K562 (cell line): Measurements from ENCODE around the gene POLD4. TPM values are rescaled to one million over a fixed set of nuclear protein-coding genes. Genes with fewer than 3 reads are reported as not detected.

Source experiments
- CAMTA2 ChIP-seq: fragments of 250-450 bp; sonication (Bioruptor Pico); conservative IDR thresholded peaks from 2 replicates; pipeline ENCODE4 v1.5.1; 2022
- EP400 ChIP-seq: fragments of 450-650 bp; IDR thresholded peaks from 2 replicates; pipeline ENCODE4 v1.6.1; 2017; ENCODE audit warnings: antibody characterized with exemption, mild to moderate bottlenecking, moderate library complexity
- ETV1 ChIP-seq: fragments of 450-650 bp; conservative IDR thresholded peaks from 2 replicates; pipeline ENCODE4 v1.6.1; 2016; ENCODE audit warnings: missing genetic modification characterization, control low read depth, low read depth, missing compliant biosample characterization
- FOSL1 ChIP-seq: fragments of 200-800 bp; sonication (Bioruptor generic); conservative IDR thresholded peaks from 2 replicates; pipeline ENCODE4 v1.6.1; 2016; ENCODE audit warnings: missing genetic modification characterization, missing compliant biosample characterization
- KDM4B ChIP-seq, 2 experiments: fragments of 450-650 bp in 1 of 2; sonication (generic) in 1 of 2; IDR thresholded peaks; 2 replicates each; pipeline ENCODE4 v1.6.1; 2016 to 2017; ENCODE audit warnings: borderline replicate concordance in 2 of 2, antibody characterized with exemption in 1 of 2, low read depth in 1 of 2, mild to moderate bottlenecking in 1 of 2
- MBD1 ChIP-seq: fragments of 250-450 bp; sonication (Bioruptor Pico); IDR thresholded peaks from 2 replicates; pipeline ENCODE4 v1.8.0; 2022; ENCODE audit warnings: inconsistent platforms
- NFATC3 ChIP-seq: fragments of 450-650 bp; IDR thresholded peaks from 2 replicates; pipeline ENCODE4 v1.6.1; 2017; ENCODE audit warnings: mild to moderate bottlenecking
- PRPF4 ChIP-seq: fragments of 200-400 bp; formaldehyde crosslinking; IDR thresholded peaks from one replicate; pipeline ENCODE4 v1.6.1; 2017; ENCODE audit warnings: low read length, low read depth, mild to moderate bottlenecking; ENCODE audit not compliant: insufficient read depth, poor library complexity, severe bottlenecking
- PYGO2 ChIP-seq: fragments of 450-650 bp; IDR thresholded peaks from 2 replicates; pipeline ENCODE4 v1.6.1; 2016; ENCODE audit warnings: mild to moderate bottlenecking, missing genetic modification characterization, moderate library complexity, missing compliant biosample characterization
- RFX1 ChIP-seq: fragments of 450-650 bp; IDR thresholded peaks from 2 replicates; pipeline ENCODE4 v1.6.1; 2016; ENCODE audit warnings: mild to moderate bottlenecking, moderate library complexity
- THAP7 ChIP-seq: fragments of 250-450 bp; sonication (Bioruptor Pico); IDR thresholded peaks from 2 replicates; pipeline ENCODE4 v1.5.0; 2021
- ZBTB11 ChIP-seq, 3 experiments: fragments of 200-800 bp in 1 of 3; fragments of 250-450 bp in 1 of 3; fragments of 450-650 bp in 1 of 3; sonication (Bioruptor Pico) in 1 of 3; sonication (Bioruptor generic) in 1 of 3; formaldehyde crosslinking in 1 of 3; IDR thresholded peaks; 2 replicates each; pipeline versions ENCODE4 v1.6.1 to v1.8.0; 2016 to 2022; ENCODE audit warnings: mild to moderate bottlenecking in 2 of 3, missing genetic modification characterization in 2 of 3, missing compliant biosample characterization in 1 of 3, moderate library complexity in 1 of 3
- ZBTB34 ChIP-seq: fragments of 250-450 bp; sonication (Bioruptor Pico); IDR thresholded peaks from 2 replicates; pipeline ENCODE4 v1.8.0; 2021; ENCODE audit warnings: mild to moderate bottlenecking, moderate library complexity
- ZNF134 ChIP-seq: fragments of 250-450 bp; sonication (Bioruptor Pico); conservative IDR thresholded peaks from 2 replicates; pipeline ENCODE4 v1.4.0; 2020
- ZNF398 ChIP-seq: fragments of 250-450 bp; sonication (Bioruptor Pico); IDR thresholded peaks from 2 replicates; pipeline ENCODE4 v1.8.0; 2021; ENCODE audit warnings: moderate library complexity, mild to moderate bottlenecking, inconsistent platforms
- ZNF431 ChIP-seq: sonication (generic); formaldehyde crosslinking; IDR thresholded peaks from 2 replicates; pipeline ENCODE4 v1.8.0; 2022; ENCODE audit warnings: mild to moderate bottlenecking, missing genetic modification reagents
- polyA plus RNA-seq, 8 experiments: library from polyadenylated mRNA; depleted of rRNA in 4 of 8; stranded (reverse) in 5 of 8; unstranded in 3 of 8; fragments of >200 nt; fragmentation: Nextera tagmentation in 2 of 8; fragmentation: Illumina TruSeq in 1 of 8; extraction: Ambion mirVana in 2 of 8; extraction: Trizol in 1 of 8; gene quantifications; 2 replicates each; pipeline versions ENCODE4 v1.2.1 to v1.2.3, GENCODE V29; 2011 to 2014; ENCODE audit warnings: inconsistent platforms in 1 of 8, missing spikeins in 1 of 8
- total RNA-seq, 7 experiments: library from RNA; depleted of rRNA in 6 of 7; stranded (reverse); fragments of >200 nt in 6 of 7; fragmentation: Illumina TruSeq in 2 of 7; extraction: Trizol in 2 of 7; gene quantifications; 2 replicates each; pipeline versions ENCODE4 v1.2.1 to v1.2.3, GENCODE V29; 2011 to 2021; ENCODE audit warnings: low replicate concordance in 1 of 7

Gene POLD4
- total and polyA plus RNA-seq, 9 of the 15 experiments (the other 6 are each of a cell fraction or from before 2014, with no cell fraction given): 5.8 to 64.5 (median 18.3) TPM

GRCh38 chr11:67391304-67392182 is 38.2 kb upstream of the POLD4 start, which contains the start of gene RAD9A (continued):
- TF ChIP-seq ZBTB11 (CRISPR knock-in tag; IDR thresholded peaks at IDR 0.05) (0 out of 6 replicates have a peak, but pooled peaks of 1 of the 3 experiments have one; percentile 72), ETV1 (peak; percentile 46), CAMTA2 (CRISPR knock-in tag) (0 out of 2 replicates have a peak, but pooled peaks have one; percentile 51), KDM4B (IDR thresholded peaks at IDR 0.05; ENCODE audit: borderline replicate concordance in 2 of 2, low read depth in 1 of 2) (peak in 1 of 2 experiments; percentile 81; a peak in 1 of 4 replicates), THAP7 (CRISPR knock-in tag) (no peak), ZNF398 (CRISPR knock-in tag) (no peak), ZNF431 (CRISPR knock-in tag) (peak; percentile 80), PRPF4 (no peak), NFATC3 (no peak), MBD1 (CRISPR knock-in tag) (no peak), ZBTB34 (CRISPR knock-in tag) (no peak), ZNF134 (CRISPR knock-in tag) (no peak), FOSL1 (tag) (peak; percentile 61), PYGO2 (tag) (0 out of 2 replicates have a peak, but pooled peaks have one; percentile 7), RFX1 (no peak), EP400 (peak; percentile 90; the same call in 1 of the 2 replicates)
